GM21529 (cell line): Measurements from ENCODE around the gene FHL3.
"Not testable (repeated sequence)": the region's sequence is repeated elsewhere in the genome, so short reads cannot be mapped to it uniquely, and the experiment has no call there.

Experiments
- ATAC-seq: cut with Tn5 transposase; IDR thresholded peaks from one replicate; pipeline ENCODE4 v1.9.1; 2021; ENCODE audit not compliant: unreplicated experiment

The FHL3 gene

DNA sequence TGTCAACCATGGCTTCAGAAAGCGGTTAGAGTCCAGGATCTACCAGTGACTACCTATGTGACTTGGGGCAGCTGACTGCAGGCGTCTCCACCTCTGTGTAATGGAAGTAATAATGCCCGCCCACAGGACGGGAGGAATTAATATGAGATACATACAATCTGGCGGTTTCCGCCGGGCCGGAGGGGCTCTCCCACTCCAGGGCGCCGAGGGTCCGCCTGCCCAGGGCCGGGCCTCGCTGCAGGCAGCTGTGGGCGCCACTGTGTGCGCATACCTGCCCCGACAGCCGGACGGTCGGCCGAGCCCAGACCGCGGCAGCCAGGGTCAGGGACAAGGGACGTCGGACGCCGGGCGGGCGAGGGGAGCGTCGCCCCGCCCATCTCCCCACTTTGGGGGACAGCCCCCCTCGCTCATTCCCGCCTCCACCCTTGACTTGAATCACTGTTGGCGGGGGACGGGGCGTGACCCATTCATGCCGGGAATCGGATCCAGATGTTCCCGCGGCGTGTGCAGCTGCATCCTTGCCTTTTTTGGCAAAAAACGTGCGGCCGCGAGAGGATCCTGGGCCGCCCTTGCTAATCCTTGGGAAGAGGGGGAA, 9.5 kb downstream of the FHL3 start:
- no peak for ATAC-seq

DNA sequence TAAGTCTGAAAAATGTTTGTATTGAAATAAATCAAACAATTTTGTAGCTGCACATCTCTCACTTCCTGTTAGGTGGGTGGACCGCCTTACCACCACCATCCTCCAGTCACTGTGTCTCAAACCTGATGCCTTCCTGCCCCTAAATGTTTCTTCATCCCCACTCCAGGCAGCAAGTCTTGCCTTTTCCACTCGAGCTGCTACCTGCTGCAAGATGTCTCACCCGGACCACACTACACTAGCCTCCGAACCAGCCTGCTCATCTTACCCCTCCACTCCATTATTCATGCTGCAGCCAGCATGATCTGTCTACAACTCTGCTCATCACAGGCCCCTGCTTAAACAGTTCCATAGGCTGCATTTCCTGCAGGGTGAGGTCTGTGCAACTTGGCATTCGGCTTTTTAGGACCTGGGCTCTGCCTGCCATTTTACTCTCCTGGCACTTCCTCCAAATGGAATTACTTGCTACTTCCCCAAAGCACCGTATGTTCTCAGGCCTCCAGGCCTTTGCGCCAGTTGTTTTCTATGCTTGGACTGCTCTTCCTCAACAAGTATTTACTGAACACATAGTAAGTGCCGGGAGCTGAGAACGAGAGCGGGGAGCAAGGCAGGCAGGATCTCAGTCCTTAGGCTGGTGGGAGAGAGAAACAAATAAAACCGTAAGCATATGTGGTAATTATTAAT, 10.3 kb downstream of the FHL3 start:
- ATAC-seq = no peak

DNA sequence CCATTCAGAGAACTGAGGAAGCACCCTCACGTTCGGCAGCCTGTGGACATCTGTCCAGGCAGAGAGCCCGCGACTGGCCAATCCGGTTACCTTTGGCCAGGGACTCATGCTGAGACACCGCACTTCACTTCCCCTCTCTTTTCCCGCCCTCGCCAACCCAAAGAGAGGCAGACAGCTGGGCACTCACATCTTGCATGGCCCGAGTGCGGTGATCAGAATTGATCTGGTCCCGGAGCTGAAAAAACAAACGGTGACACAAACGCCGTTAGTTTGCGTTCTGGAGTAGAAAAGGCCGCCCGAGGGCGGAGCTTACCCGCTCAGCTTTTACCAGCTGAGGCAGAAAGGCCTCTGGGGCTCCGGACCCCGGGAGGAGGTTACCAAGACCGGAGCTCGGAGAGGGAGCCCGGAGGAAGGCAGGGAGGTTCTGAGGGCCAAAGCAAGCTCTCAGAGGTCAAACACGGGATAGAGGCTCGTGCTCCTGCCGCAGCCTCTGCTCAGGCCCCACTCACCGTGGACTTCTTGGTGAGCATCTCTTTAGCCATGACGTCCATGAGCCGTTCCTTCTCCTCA, 15.9 kb downstream of the FHL3 start:
- peak; percentile 23 for ATAC-seq

DNA sequence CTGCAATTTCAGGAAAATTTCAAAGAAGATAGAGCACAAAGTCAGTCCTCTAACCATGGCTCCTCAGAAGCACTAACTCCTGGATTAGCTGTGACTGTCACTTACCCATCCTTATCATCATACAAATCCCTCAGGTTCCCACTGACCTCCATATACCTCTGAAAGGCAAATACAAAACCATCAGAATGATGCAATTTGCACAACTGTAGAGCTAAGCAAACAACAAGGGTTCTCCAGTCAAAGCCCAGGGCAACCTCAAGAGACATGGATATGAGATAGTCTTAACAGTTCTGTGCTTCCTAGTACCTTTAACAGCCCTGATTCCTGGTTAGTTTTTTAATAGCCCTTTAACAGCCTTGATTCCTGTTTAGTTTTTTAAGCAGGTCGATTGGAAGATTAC, 17.6 kb downstream of the FHL3 start:
- ATAC-seq = no peak

DNA sequence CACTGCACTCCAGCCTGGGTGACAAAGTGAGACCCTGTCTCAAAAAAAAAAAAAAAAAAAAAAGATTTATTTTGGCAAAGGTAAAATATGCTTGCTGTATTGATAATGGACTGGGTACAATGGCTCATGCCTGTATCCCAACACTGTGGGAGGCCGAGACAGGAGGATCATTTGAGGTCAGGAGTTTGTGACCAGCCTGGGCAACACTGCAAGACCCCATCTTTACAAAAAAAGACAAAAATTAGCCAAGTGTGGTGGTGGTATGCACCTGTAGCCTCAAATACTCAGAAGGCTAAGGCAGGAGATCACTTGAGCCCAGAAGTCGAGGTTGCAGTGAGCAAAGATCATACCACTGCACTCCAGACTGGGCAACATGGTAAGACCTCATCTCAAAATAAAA, 21.8 kb downstream of the FHL3 start:
- ATAC-seq = no peak

DNA sequence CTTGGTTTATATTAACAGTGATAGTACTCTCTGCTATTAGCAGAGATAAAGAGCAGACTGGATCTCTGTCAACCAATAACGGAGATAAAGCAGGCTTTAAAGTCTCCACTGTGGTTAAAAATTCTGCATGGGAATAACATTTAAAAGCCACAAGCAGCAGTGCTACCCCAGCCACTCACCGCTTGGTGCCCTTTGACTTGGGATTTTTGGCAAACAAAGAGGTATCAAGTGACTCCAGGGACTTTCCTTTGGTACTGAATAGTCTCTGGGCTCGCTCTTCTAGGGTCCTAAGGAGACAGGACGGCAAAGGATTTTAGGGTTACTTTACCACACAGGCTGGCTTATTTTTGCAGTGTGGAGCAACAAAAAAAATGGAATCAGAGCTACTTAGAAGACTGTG, 26.8 kb downstream of the FHL3 start:
- ATAC-seq = no peak

DNA sequence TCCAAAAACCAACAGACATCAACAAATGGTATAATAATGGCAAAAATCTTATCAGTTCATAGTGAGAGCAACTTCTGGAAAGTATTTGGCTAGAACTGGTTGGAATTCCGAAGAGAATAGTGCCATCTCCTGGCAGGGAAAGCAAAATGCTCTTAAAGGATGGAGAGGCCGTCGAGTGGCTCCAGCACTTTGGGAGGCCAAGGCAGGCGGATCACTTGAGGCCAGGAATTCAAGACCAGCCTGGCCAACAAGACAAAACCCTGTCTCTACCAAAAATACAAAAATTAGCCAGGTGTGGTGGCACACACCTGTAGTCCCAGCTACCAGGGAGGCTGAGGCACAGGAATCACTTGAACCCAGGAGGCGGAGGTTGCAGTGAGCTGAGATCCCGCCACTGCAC, 30.2 kb downstream of the FHL3 start:
- ATAC-seq = not testable (repeated sequence)

DNA sequence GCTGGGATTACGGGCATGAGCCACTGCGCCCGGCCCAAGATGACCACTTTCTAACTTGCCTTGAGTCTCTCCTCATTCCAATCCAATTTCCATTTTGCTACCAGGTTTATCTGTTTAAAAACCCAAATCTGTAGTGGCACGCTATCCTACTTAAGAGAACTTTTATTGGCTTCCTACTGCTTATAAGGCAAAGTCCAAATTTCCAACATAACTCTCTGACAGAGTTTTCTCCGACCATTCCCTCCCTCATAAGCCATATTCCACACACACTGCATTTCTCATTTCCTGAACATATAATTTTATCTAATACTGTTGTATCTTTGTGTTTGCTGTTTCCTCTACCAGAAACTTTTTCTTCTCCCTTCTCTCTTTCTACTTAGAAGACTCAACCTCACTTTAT, 30.7 kb downstream of the FHL3 start:
- ATAC-seq = no peak

DNA sequence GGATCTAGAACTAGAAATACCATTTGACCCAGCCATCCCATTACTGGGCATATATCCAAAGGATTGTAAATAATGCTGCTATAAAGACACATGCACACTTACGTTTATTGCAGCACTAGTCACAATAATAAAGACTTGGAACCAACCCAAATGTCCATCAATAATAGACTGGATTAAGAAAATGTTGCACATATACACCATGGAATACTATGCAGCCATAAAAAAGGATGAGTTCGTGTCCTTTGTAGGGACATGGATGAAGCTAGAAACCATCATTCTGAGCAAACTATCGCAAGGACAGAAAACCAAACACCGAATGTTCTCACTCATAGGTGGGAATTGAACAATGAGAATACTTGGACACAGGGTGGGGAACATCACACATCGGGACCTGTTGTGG, 31.6 kb downstream of the FHL3 start:
- not testable (repeated sequence) for ATAC-seq

DNA sequence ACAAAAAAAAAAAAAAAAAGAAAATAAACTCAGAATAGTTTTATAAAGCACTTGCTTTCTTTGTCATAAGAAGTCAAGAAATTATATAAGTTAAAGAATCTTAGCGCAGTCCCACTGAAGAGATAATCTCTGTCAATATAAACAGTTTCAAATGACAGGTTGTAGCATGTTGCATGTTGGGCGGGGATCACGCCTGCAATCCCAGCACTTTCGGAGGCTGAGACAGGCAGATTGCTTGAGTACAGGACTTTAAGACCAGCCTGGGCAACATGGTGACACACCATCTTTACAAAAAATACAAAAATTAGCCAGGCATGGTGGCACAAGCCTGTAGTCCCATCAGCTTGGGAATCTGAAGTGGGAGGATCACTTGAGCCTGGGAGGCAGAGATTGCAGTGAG, 40.0 kb downstream of the FHL3 start:
- ATAC-seq = no peak

DNA sequence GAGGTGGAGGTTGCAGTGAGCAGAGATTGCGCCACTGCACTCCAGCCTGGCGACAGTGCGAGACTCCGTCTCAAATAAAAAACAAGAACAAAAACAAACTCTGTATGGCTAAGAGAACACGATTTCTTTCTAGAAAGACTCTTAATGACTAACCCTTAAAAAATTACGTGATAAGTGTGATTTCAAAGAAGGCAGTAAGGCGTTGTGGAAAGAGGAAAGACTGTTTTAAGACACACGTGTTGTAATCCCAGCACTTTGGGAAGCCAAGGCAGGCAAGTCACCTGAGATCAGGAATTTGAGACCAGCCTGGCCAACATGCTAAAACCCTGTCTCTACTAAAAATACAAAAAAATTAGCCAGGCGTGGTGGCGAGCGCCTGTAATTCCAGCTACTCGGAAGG, 41.2 kb downstream of the FHL3 start:
- ATAC-seq = not testable (repeated sequence)

DNA sequence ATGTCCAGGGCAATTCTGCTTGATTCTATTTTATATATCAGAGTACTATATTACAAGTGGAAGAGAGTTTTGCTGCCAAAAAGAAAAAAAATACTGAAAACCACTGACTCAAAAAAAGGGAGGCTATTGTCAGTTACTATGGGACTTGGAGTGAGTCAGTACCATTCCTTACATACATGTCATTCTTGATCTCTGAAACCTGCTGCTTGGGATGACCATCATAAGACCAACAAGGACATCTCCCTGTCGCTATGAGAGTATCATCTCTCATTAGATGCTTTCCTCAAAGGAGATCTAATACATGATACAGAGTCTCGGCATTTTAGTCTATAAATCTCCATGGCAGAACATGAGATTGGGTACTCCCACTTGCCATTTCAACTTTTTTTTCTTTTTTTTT, 46.6 kb downstream of the FHL3 start:
- ATAC-seq = no peak

DNA sequence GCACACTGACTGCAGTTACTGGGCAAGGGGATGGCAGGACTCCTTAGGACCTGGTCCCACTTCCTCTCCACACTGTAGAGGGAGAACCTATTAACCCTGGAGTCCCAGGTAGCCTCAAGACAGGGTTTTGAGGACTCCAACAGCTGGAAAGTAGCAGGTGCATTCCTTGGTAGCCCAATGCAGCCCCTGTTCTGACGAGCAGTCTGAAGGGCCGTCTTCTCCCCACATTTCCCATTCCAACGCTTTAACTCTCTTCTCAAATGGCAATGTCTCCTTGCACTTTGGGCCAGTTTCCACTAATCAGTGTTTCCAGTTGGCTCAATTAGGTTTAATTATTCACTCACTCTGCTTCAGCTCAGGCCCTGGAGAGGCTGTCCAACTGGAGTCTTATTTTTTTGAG, 49.6 kb downstream of the FHL3 start:
- no peak for ATAC-seq

DNA sequence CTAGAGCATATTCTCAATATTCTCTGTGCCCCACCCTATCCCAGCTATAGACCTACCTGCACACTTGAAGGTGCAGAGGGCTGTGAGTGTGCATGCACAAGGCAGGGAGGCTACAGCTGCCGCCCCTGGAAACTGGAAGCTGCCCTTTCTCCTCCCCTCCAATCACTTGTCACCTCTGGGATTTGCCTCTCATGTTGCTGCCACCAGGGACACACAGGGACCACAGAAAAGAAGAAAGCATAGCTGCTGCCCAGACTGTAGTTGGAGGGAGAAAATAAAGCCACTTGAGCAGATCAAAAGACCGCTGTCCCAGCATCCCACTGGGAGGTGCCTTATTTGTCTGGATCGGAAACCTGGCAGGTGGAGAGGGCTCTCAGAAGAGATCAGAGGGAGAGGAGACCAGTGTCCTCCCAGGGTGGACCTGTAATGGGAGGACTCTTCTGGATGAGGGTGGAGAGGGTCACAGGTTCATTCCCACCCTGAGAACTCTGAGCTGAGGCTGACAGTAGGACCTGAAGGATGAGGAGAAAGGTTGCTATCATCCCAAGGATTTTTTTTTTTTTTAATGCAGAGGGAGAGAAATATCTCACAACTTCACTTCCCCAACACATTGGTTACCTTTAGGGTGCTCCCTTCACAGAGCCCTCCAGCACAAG, 50.9 kb downstream of the FHL3 start:
- ATAC-seq = no peak

DNA sequence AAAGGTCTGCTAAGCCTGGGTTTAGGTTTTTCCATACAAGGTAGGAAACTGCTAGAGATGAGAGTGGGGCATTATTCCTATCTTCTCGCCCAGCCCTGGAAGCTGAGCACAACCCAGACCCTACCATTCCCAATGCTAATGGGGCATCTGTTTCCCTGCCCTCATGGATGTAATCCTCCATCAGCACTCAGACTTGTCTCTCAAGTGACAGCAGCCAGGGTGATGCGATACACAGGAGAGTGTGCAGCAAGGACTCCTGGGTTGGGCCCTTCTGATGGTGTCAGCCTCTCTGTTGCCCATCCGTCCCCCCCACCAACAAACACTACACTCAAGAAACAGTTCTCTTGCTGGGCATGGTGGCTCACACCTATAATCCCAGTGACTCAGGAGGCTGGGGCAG, 52.6 kb downstream of the FHL3 start:
- ATAC-seq = no peak

DNA sequence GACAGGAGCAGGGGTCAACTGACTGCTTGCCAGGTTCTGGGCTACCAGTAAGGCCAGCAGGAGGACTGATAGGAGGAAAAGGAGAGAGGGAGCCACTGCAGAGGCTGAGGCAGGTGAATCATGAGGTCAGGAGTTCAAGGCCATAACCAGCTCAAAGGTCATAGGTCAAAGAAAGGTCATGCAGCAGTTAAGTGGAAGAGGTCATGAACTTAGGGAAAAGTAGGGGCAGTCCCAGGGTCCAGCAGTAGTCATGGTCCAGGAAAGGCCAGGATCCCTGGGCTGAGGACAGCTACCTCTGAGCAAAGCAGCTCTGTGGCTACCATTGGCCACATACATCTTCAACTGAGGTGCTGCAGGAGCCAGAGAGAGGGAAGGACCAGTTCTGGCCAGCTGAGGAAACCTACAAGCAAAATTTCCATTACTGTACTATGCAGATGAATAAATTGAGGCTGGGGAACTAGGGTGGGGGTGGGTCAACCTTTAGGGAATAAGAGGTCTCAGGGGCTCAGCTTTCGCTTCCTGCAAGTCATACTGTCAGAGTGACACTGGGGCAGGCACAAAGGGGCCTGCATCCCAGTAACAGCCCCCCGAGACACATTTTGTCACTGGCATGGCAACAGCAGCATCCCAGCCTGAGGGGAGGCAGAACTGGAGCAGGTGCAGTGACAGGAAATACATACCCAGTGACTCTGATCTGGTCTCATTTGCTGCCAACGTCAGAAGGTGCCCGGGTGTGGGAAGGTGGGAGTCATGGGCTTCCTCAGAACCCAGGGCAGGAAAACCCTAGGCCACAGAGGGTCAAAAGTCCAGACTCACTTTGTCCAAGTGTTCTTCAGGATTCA, 53.3 kb downstream of the FHL3 start:
- no peak for ATAC-seq

DNA sequence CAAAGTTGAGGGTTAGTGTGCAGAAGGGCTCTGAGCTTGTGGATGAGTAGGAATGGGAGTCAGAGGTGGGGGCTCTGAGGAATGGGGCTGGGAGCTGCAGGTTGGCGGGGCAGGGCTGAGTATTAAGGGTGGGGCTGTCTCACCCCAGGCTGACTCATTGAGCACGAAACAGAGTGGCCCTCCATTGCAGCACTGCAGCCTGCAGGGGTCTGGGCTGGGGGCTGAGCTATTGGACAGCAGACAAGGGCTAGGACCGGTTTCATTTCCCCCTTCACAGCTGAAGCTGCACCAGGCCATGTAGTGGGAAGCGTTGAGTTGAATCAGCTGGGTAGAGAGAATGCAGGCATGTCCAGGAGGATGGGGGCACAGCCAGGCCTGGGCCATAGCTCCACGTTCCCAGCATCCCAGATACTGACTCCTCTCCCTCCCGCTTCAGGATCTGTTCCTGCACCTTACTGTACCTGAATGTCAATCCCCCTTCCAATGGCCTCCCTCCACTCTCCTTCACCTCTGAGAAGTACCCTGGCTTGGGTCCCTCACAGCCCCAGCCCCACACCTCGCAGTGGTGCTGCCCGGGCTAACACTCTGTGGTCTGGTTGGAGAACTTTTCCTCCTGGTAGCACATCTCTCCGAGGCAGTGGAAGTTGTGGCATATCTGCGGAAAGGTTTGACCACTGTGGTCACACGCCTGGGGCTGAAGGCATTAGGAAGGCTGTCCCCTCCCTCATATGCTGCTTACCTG, 54.1 kb downstream of the FHL3 start:
- no peak for ATAC-seq

DNA sequence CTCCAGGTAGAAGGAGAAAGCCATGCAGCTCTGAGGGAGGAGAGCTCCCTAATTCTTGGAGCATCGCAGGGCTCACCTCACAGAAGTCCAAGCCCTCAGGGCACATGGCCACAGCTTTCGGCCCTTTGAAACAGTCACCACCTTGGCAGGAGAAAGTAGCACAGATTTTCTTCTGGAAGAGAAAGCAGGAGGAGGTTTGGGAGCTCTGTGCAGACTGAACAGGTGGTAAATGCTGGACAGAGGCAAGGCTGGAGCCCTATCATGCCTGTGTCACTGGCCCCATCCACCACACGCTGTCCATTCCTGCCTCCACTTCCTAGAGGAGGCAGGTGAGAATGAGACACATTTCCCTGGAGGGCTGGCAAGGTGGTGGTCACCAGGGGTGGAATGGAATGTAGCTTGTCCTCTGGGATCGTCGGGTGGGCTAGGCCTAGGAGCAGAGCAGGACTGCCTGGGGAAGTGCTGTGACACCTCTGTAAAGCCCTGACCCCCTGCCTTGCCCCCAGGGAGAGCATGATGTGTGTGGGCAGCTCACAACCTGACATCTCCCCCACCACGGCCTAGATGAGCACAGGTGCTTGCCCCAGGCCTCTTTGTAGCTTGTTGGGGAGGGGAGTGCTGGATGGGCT, 55.7 kb downstream of the FHL3 start:
- ATAC-seq = no peak

DNA sequence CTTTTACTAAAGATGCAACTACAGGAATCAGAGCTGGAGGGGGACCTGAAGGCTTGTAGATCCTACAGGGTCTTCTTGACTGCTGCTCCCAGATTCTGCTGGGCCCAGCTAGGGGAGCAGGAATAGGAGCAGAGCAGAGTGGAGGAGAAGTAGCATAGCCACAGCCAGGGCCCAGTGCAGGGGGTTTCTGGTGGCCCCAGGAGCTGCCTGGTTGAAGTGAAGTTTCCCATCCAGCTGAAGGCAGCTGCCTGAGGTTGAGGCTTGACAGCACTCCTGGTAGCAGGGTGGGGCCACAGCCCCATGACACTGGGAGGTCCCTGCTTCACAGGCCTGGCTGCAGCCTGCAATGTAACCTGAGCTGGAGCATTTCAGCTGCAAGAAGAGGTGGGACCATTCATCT, 56.5 kb downstream of the FHL3 start:
- no peak for ATAC-seq

DNA sequence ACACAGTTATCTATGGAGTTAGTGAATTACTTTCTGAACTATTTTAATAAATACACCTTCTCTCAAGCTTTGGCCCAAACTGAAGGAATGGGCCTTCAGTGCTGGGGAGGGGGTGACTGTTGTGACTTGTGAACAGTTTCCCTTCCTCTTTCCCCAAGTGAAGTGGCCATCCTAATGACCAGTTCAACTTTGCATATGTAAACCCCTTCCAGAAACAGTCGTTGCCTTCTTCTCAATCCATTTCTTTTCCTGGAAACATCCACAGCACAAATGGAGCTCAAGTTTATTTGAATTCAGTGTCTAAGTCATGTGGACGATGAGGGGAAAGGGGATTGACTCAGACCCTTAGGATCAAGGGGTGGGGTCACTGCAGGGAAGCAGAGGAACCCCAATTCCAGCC, 57.1 kb downstream of the FHL3 start:
- ATAC-seq = no peak
